AG09309 (cell line): ENCODE data around the gene IL21.
A peak's percentile ranks its signal among the peaks of the same experiment; 100 is the strongest.

ENCODE experiments used
- DNase-seq: peaks from one replicate; pipeline ENCODE4 v3.0.0-alpha.2; 2010; ENCODE audit warnings: low read depth
- H3K4me3 ChIP-seq: 2 replicates; pipeline ENCODE4 v1.5.1; 2011; ENCODE audit warnings: mild to moderate bottlenecking, low read depth, low read length, moderate library complexity; ENCODE audit not compliant: control insufficient read depth
- TF ChIP-seq, protein P1 (sequence below): IDR thresholded peaks from 2 replicates; pipeline ENCODE4 v1.5.1; 2011; ENCODE audit warnings: mild to moderate bottlenecking, low read depth, low read length, inconsistent platforms; ENCODE audit not compliant: insufficient read depth, control insufficient read depth; ENCODE audit errors: missing control alignments

Gene IL21

DNA sequence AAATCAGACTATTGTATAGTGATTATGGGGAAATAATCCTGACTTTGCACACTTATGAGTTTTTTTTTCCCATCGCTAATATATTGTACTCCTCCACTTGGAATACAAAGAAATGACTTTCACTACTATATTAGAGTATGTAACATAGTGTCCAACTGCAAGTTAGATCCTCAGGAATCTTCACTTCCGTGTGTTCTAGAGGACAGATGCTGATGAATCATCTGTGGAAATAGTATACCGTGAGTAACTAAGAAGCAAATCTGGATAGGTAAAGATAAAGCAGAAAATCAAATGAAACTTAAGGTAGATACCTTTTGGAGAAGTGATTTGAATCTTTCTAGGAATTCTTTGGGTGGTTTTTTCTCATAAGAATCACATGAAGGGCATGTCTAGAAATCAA lies 8.3 kb downstream of the IL21 start:
- DNase-seq = no peak
- H3K4me3 ChIP-seq = no peak overlapping the region
- TF ChIP-seq, protein P1, sequence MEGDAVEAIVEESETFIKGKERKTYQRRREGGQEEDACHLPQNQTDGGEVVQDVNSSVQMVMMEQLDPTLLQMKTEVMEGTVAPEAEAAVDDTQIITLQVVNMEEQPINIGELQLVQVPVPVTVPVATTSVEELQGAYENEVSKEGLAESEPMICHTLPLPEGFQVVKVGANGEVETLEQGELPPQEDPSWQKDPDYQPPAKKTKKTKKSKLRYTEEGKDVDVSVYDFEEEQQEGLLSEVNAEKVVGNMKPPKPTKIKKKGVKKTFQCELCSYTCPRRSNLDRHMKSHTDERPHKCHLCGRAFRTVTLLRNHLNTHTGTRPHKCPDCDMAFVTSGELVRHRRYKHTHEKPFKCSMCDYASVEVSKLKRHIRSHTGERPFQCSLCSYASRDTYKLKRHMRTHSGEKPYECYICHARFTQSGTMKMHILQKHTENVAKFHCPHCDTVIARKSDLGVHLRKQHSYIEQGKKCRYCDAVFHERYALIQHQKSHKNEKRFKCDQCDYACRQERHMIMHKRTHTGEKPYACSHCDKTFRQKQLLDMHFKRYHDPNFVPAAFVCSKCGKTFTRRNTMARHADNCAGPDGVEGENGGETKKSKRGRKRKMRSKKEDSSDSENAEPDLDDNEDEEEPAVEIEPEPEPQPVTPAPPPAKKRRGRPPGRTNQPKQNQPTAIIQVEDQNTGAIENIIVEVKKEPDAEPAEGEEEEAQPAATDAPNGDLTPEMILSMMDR = no peak

DNA sequence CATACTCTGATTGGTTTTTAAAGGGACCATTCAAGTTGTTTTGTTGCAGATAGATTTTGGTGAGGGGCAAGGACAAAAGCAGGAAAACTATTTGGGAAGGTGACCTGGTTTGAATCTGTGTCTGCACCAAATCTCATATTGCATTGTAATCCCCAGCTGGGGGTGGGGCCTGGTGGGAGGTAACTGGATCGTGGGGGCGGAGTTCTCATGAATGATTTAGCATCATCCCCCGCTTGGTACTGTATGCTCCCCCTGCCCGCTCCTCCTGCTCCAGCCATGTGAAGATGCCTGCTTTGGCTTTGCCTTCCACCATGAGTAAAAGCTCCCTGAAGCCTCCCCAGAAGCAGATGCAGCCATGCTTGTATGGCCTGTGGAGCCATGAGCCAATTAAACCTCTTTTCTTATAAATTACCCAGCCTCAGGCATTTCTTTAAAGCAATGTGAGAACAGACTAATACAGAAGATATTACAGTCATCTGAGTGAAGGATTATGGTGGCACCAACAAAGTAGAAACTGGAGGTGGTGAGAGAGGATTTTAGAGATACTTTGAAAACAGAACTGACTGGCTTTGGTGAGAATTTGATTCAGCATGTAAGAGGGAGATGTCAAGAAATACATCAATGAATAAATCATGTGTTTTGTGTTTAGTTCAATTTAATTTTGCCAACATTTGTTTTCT lies 14.4 kb downstream of the IL21 start:
- no peak overlapping the region for H3K4me3 ChIP-seq
- TF ChIP-seq, protein P1 = no peak
- no peak for DNase-seq

DNA sequence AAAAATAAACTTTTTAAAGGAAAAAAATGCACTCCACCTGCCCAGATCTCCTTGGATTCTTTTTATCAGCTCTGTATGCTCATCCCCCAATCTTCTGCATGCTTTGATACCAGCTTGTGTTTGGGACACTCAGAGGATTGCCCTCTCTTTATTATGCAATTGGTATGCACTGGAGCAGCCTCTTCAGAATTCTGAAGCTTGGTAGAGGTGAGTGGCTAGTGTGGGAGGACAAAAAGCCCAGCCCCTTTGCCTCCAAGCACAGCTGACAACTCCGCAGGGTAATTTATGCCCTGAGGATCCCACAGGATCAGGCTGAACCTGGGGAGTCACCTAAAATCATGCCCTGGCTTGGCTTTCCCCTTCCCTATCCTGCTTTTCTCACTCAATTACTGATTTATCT lies 16.7 kb downstream of the IL21 start:
- DNase-seq = no peak

DNA sequence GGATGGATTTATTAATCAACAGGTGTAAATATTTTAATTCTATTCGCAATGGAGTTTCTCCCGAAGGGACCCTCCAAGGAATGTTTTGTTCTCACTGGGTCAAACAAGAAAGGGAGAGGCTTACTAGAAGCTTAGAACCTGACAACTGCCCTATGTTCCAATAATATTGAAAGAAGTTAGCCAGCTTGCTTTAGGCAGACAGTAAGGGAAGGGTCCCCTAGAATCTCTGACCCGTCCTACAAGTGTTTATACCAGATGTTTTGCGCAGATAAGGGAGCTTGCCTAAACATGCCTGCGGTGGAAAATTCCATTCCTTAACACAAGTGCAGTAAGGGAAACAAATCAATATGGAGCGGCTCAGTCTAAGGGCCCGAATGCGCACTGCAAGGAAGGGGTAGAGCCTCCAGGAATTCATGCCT lies 17.7 kb downstream of the IL21 start:
- H3K4me3 ChIP-seq = no peak overlapping the region
- TF ChIP-seq, protein P1 = no peak
- no peak for DNase-seq

More for the DNA sequence above, 16.7 kb downstream of the IL21 start:
- TF ChIP-seq, protein P1 = no peak
- H3K4me3 ChIP-seq = no peak overlapping the region

DNA sequence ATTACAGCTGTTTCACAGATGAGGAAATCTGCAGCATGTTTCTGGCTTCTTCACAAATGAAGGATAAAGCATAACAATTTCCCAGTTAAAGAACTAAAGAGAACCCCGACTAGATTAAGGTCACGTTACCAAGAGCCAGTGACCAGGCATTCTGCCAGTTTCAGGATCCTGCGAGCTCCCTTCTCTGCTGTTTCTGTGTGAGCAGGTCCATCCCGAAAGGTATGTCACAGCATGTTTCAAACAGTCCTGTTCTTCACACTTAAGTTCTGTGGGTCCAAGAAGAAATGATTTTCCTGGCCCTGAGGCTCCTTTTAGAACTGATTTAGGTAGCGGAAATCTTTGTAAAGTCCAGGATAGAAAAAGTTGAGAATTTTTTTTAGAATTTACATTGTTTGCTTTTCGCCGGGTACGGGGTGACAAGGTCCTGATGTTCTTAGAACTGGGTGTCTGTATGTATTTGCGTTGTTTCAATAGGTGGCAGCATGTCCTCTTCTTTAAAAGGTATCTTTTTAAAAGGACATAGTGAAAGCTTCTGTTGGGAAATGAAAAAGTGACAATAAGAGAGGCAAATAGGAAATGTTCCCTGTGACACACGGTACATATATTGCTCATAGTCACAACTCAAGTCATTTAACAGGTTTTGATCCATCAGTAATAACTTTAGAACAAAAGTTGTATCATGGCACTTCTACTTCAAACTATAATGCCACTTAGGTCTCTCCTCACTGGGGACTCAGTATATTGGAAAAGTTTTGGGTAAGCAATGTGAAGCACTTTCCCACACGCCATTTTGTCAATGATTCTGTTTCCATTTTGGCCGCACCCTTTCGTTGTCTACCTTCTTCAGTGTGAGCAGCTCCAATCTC lies 18.4 kb downstream of the IL21 start:
- H3K4me3 ChIP-seq = no peak overlapping the region
- TF ChIP-seq, protein P1 = peak; percentile 52
- DNase-seq = peak; percentile 32

DNA sequence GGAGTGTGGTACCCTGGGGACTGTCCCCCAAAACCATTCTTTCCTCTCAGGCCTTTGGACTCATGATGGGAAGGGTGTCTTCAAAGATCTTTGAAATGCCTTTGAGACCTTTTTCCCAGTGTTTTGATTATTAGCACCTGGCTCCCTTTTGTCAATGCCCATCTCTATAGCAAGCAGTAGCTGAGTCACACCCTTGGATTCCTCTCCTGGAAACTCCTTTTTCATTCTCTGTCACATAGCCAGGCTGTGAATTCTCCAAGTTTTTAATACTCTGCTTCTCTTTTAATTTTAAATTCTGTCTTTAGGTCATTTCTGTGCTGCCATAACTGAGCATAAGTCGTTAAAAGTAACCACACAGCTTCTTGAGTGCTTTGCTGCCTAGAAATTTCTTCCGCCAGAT lies 29.7 kb downstream of the IL21 start:
- no peak for DNase-seq
- no peak overlapping the region for H3K4me3 ChIP-seq
- TF ChIP-seq, protein P1 = no peak
